ENCODE data around the gene PPP1R14D.
A peak's percentile ranks its signal among the peaks of the same experiment; 100 is the strongest.
"Not testable (repeated sequence)": the region's sequence is repeated elsewhere in the genome, so short reads cannot be mapped to it uniquely, and the experiment has no call there.

The PPP1R14D gene

GRCh38 chr15:40828447-40829036 lies at the start of gene PPP1R14D:
TSS of gene PPP1R14D (minus strand) at chr15:40828708. CDS start at chr15:40828641, 67 bp downstream.
- H3K27ac ChIP-seq: no peak within 1 kb of the TSS
- no peak for DNase-seq (ENCODE audit: low read depth, low spot score)

GRCh38 chr15:40877694-40878093 lies 49.2 kb upstream of the PPP1R14D start:
- no peak overlapping the region for H3K27ac ChIP-seq
- no peak for DNase-seq (ENCODE audit: low read depth, low spot score)

- H3K27ac ChIP-seq: peak overlapping the region; percentile 35
- no peak for DNase-seq (ENCODE audit: low read depth, low spot score)
Measured at GRCh38 chr15:40875991-40876730, 47.7 kb upstream of the PPP1R14D start.

GRCh38 chr15:40873694-40874561 lies 45.4 kb upstream of the PPP1R14D start, which contains the start of gene RHOV:
TSS of gene RHOV (minus strand) at chr15:40874234. CDS start at chr15:40874139, 95 bp downstream.
- DNase-seq (ENCODE audit: low read depth, low spot score): no peak
- H3K27ac ChIP-seq: peak within 1 kb of the TSS; percentile 71

DNA sequence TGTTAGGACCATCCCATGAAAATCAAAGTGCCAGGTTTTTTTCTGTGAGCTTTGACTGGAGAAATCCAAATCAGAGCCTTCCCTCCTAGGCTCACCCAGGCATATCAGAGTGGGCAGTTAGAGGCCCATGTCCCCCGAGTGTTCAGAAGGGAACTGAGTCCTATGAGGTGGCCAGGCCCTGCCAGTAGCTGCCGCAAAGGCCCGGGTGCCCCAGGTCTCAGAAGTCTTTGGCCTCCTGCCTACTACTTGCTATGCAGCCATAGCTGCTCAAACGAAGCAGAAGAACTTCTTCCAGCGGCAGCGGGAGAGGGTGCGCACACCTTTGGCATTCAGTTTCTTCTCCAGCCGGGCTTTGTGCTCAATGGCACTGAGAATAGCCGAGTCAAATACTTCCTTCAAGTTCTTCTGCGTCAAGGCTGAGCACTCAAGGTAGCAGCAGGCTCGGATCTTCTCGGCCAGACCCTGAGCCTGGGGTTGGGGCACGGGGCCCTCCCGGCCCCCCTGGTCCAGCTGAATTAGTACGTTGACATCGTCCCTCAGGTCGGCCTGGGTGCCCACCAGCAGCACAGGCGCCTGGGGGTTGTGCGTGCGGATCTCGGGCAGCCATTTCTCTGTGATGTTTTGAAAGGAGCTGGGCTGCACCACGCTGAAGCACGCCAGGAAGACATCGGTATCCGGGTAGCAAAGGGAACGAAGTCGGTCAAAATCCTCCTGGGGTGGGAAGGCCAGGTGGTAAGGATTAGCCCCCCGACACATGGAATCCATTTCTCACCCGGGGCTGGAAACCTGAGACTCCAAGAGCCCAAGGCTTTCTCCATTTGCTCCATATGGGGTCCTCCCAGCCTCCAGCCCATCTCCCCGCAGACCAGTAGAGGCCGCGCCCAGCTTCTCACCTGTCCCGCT lies 44.5 kb upstream of the PPP1R14D start:
- DNase-seq (ENCODE audit: low read depth, low spot score): no peak
- peak overlapping the region; percentile 71 for H3K27ac ChIP-seq

DNA sequence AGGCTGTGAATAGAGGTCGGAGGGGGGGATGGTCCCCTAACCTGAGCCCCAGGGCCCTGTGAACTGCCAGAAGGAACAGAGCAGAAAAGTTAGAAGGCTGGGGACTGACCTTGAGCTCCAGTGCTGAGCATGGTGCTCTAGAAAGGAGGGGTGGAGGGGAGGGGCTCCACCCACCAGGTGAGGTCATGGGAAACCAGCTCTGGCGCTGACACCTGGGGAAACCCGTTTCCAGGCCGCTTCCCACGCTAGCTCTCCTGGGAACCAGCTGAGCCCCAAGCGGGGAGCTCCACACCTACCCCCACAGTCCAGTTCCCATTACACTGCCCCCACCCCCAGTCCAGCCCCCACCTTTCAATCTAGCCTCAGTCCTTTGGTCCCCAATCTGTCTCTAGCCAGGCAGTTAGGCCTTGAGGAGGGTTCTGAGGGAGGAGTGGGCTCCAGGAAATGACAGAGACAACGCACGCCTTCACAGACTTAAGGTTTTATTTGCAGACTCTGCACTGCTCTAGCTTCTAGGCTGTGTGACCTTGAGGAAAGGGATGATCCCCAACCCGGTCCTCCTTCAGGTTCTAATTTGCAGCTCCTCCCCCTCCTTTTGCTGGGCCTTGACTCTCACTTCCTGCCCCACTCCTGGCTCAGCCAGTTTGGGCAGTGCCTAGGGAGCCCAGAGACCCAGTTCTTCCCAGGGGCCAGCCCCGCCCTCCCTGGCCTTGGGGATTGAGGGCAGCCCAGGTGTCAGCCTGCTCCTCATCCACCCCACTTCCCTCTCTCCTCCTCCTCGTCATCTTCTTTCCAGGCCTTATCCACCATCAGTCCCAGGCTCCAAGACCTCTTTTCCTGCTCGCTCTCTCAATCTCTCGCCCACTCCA lies 43.5 kb upstream of the PPP1R14D start:
- no peak for DNase-seq (ENCODE audit: low read depth, low spot score)
- H3K27ac ChIP-seq: peak overlapping the region; percentile 71

- peak overlapping the region; percentile 71 for H3K27ac ChIP-seq
- no peak for DNase-seq (ENCODE audit: low read depth, low spot score)
Measured at GRCh38 chr15:40870716-40871115, 42.2 kb upstream of the PPP1R14D start.

DNA sequence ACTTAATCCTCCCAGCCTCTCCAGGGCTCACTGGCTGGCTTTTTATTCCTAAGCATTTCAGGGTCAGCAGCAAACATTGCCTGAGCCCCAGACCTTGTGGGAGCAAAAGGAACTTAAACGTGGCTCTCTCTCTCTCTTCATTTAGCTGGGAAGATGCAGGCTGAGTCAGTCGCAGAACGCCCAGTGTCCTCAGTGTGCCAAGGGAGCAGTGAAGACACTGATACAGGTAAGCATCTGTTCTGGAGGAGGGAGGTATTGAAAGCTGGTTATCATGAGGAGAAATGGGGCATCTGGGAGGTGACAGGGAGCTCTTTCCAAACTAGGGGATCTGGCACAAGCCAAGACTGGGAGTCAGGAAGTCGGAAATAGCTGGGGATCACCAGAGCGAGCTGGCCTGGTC lies 41.2 kb upstream of the PPP1R14D start:
- peak overlapping the region; percentile 71 for H3K27ac ChIP-seq
- DNase-seq (ENCODE audit: low read depth, low spot score): no peak

DNA sequence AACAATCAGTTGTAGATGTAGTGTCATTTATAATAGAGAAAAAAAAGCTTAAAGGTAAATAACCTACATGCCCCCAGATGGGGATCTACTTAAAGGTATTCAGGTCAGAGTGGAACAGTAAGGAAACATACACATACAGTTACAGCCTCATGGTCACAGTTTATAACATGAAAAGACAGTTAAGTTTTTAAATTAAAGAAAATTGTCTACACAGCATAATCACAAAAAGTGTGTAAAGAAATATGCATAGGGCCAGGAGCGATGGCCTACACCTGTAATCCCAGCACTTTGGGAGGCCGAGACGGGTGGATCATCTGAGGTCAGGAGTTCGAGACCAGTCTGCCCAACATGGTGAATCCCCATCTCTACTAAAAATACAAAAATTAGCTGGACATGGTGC lies 38.7 kb upstream of the PPP1R14D start:
- H3K27ac ChIP-seq: no peak overlapping the region
- no peak for DNase-seq (ENCODE audit: low read depth, low spot score)

DNA sequence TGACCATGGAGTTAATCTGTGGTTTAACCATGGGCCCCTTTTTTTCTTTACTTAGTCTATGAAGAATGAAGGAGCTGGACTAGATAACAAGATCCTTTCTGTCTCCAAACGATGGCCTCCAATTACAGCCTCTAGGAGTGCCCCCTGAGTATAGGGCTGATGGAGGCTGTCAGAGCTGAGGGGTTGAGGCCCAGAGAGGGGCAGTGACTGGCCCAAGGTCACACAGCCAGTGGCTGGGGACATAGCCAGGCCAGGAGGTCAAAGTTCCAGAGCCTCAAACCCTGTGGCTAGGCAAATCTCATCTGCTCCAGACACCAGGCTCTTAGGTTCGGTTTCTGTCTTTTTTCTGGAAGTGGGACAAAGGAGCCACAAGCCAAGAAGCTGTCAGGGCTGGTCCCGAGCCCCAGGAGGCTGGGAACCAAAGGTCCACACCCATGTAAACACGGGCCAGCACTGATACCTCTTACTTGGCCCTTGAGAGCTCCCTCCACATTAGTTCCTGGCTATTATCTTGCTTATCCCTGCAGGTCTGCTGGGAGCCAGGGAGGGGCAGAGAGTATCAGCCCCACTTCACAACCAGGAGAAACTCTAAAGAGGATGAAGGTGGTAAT lies 35.3 kb upstream of the PPP1R14D start:
- no peak overlapping the region for H3K27ac ChIP-seq
- DNase-seq (ENCODE audit: low read depth, low spot score): no peak

GRCh38 chr15:40861147-40861546 lies 32.6 kb upstream of the PPP1R14D start:
- DNase-seq (ENCODE audit: low read depth, low spot score); H3K27ac ChIP-seq: not testable (repeated sequence)

DNA sequence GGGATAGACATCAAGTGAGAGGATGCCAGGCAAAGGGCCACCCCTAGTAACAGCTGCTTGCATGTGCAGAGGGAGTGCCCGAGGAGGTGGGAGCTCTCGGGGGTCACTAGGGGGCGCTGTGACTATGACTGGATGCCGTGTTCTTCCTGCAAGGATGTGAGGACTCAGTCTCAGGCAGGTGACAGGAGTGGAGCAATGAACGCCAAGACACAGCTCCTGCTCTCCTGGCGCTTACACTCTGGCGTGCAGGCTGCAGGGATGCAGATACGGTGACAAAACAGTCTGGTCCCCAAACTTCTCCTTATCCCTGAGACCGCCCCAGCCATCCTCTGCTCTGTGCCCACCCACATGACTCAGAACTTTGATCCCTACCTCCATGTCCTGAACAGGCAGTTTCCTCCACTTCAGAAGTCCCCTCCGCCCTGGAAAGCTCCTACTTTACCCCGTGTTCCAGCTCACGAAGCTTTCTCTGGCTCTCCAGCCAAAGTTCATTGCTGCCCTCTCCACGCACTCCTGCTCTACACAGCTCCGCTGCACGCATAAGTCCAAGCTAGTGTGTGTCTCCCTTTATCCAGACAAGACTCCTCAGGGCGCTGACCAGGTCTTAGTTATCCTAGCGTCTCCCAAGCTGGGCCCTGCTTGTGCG lies 30.8 kb upstream of the PPP1R14D start:
- no peak for DNase-seq (ENCODE audit: low read depth, low spot score)
- no peak overlapping the region for H3K27ac ChIP-seq

DNA sequence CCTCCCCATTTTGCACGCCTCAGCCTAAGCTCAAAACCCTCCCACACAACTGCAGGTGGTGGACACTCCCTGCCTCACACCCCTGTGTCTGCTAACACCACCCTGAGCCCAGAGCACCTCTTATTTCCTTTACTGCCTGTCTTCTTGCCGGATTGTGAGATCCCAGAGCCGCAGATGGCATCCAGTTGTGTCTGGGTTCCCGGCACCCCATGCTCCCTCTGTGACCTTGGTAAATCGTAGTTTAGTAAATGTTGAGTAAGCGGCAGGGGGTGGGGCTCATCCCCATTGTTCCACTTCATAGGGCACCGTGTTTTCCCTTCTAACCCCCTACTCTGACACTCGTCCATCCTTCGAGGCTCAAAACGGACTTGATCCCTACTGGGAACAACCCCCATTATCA lies 30.2 kb upstream of the PPP1R14D start:
- DNase-seq (ENCODE audit: low read depth, low spot score): no peak
- no peak overlapping the region for H3K27ac ChIP-seq

- peak overlapping the region; percentile 72 for H3K27ac ChIP-seq
- no peak for DNase-seq (ENCODE audit: low read depth, low spot score)
Measured at GRCh38 chr15:40857601-40858341, 29.3 kb upstream of the PPP1R14D start.

DNA sequence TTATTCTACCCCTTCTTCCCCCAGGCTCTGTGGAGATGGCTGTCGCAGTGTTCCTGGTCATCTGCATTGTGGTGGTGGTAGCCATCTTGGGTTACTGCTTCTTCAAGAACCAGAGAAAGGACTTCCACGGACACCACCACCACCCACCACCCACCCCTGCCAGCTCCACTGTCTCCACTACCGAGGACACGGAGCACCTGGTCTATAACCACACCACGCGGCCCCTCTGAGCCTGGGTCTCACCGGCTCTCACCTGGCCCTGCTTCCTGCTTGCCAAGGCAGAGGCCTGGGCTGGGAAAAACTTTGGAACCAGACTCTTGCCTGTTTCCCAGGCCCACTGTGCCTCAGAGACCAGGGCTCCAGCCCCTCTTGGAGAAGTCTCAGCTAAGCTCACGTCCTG lies 28.2 kb upstream of the PPP1R14D start:
- no peak for DNase-seq (ENCODE audit: low read depth, low spot score)
- peak overlapping the region; percentile 72 for H3K27ac ChIP-seq

DNA sequence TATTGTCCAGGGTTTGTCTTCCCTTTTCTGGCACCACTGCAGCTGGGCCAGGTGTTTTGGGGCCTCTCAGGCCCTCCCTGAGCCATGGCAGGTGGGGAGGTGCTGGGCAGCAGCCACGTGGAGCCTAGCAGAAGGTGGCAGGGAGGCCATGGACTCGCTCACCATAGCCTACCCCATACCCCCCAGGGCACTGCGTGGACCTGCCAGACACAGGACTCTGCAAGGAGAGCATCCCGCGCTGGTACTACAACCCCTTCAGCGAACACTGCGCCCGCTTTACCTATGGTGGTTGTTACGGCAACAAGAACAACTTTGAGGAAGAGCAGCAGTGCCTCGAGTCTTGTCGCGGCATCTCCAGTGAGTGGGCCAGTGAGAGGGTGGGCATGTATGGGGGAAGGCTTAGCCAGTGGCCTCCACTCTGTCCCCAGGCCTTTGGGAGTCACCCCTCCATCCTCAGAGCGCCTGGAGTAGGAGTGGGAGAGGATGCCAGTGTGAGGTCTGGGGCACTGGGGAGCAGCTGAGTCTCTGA lies 27.3 kb upstream of the PPP1R14D start:
- DNase-seq (ENCODE audit: low read depth, low spot score): no peak
- no peak overlapping the region for H3K27ac ChIP-seq

DNA sequence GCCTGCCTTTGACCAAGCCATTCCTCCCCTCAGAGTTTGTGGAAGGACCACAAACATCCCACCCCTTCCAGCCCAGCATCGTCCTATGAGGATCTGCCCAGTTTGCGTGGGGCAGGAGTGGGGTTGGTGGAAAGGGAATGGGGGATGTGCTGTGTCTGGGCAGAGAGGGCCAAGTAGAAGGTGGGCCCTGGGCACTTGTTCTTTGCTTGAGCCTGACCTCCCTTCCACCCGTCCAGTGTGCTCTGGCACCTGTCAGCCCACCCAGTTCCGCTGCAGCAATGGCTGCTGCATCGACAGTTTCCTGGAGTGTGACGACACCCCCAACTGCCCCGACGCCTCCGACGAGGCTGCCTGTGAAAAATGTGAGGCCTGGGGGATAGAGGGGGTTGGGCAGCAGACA lies 25.7 kb upstream of the PPP1R14D start:
- no peak for DNase-seq (ENCODE audit: low read depth, low spot score)
- no peak overlapping the region for H3K27ac ChIP-seq
